ENCODE data around the gene CCDC85C.
"Not testable (repeated sequence)": the region's sequence is repeated elsewhere in the genome, so short reads cannot be mapped to it uniquely, and the experiment has no call there.

Gene CCDC85C

DNA sequence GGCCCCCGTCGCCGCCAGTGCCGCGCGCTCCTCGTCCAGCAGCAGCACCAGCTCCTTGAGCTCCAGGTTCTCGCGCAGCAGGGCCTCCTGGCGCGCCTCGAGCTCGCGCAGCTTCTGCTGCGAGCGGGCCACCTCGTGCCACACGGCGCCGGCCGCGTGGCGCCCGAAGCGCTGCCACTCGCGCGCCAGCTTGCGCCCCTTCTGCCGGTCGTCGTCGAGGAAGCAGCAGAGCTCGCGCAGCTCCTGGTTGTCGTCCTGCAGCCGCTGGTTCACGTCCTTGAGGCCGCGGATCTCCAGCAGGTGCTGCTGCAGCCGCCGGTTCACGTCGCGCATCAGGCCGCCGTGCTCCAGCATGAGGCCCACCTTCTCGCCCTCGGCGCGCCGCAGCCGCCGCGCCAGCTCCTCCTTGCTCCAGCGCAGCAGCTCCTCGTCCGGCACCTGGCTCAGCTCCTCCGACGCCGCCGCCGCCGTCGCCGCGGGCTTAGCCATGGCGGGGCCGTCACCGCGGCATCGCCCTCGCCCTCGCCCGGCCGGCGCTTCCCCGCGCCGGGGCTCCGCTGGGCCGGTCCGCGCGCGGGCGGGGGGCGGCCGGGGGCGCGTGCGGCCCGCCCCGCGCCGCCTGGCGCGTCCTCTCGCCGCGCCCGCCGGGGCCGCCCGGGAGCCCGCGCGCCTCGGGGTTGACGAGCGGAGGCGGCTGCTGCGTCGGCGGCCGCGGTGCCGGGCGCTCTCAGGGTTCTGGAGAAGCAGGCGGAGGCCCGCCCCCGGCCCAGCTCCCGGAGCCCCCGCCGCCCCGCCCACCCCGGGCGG lies at the start of gene CCDC85C:
Gene CCDC85C, minus strand, starts transcription at position 737 of the 807 bp plus-strand sequence. Its CDS starts 248 bp downstream, at position 489.
- H3K27ac Mint-ChIP-seq: peak within 1 kb of the TSS; percentile 71
- peaks cover 7% of the 10 kb centered on the region for H3K27me3 Mint-ChIP-seq

GRCh38 chr14:99651953-99652746 lies 48.1 kb upstream of the CCDC85C start:
- Mint-ChIP-seq H3K4me3 (no peak overlapping the region), H3K36me3 (ENCODE audit: low read depth) (no peaks in the 10 kb centered on the region), H3K27me3 (peaks cover 48% of the 10 kb centered on the region), H3K27ac (no peak overlapping the region), H3K9me3 (no peaks in the 10 kb centered on the region), H3K4me1 (ENCODE audit: low read depth) (no peaks in the 10 kb centered on the region)
- no peak for DNase-seq

More for the DNA sequence above, at the start of gene CCDC85C:
- Mint-ChIP-seq H3K36me3 (ENCODE audit: low read depth) (no peaks in the 10 kb centered on the region), H3K4me1 (ENCODE audit: low read depth) (peaks cover 24% of the 10 kb centered on the region), H3K9me3 (no peaks in the 10 kb centered on the region), H3K4me3 (peak within 1 kb of the TSS; percentile 83)
- DNase-seq: peak; percentile 72

DNA sequence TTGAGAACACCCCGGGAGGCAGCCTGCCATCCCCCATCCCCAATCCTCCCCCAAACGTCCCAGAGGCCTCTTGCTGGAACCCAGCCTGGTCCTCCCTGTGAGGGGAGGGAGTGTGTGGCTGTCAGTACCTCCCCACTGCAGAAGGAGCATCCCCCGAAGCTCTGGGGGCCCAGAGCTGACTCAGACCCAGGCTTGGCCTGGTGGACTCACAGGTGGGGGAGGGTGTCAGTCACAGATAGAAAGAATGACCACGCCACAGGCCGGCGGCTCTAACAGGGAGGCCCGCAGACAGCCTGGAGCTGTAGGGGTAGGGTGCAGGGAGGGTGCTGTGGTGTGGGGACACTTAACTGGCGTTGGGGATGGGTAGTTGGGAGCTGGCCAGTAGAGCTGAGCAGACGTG lies 46.2 kb upstream of the CCDC85C start:
- H3K4me3 Mint-ChIP-seq: no peak overlapping the region
- DNase-seq: no peak
- H3K9me3 Mint-ChIP-seq: no peaks in the 10 kb centered on the region
- H3K36me3 Mint-ChIP-seq (ENCODE audit: low read depth): no peaks in the 10 kb centered on the region
- no peak overlapping the region for H3K27ac Mint-ChIP-seq
- H3K4me1 Mint-ChIP-seq (ENCODE audit: low read depth): peaks cover 2% of the 10 kb centered on the region
- H3K27me3 Mint-ChIP-seq: peaks cover 50% of the 10 kb centered on the region

GRCh38 chr14:99649643-99650042 lies 45.6 kb upstream of the CCDC85C start:
- Mint-ChIP-seq H3K27ac (no peak overlapping the region), H3K4me3 (no peak overlapping the region), H3K36me3 (ENCODE audit: low read depth) (no peaks in the 10 kb centered on the region), H3K4me1 (ENCODE audit: low read depth) (peaks cover 2% of the 10 kb centered on the region), H3K27me3 (peaks cover 45% of the 10 kb centered on the region), H3K9me3 (no peaks in the 10 kb centered on the region)
- no peak for DNase-seq

- H3K27me3 Mint-ChIP-seq: peaks cover 41% of the 10 kb centered on the region
- H3K36me3 Mint-ChIP-seq (ENCODE audit: low read depth): no peaks in the 10 kb centered on the region
- H3K9me3 Mint-ChIP-seq: no peaks in the 10 kb centered on the region
- H3K4me1 Mint-ChIP-seq (ENCODE audit: low read depth): peaks cover 2% of the 10 kb centered on the region
- H3K27ac Mint-ChIP-seq: no peak overlapping the region
- no peak for DNase-seq
- H3K4me3 Mint-ChIP-seq: no peak overlapping the region
Measured at GRCh38 chr14:99649219-99649618, 45.2 kb upstream of the CCDC85C start.

DNA sequence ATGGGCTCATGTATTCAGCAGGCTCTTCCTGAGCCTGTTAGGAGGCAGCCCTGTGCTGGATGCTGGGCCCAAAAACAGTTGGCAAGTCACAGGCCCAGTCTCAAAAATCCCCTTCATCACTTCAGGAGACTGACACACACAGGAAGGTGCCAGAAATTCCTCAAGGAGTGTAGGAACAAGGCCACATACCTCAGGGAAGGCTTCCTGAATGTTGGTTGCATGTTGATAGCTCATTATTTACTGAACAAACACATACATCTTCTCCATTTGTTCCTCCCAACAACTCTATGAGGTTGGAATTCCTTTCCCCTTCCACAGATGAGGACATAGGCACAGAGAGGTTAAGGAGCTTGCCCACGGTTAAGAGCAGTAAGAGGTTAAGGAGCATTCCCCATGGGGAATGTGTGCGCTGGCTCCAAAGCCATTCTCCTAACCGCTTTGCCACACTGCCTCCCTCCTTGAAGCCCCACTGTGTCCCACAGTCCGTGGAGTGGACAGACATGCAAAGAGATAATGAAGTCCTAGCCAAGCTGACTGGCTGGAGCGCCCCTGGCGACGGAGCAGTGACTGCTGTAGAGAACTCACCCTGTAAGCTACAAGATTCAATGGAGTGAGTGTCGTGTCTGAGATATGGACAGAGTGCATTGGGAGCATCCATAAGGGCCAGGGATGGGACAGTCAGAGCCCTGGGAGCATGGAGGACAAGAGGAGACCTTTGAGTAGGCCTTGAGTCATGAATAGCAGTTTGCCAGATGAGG lies 44.2 kb upstream of the CCDC85C start:
- H3K4me1 Mint-ChIP-seq (ENCODE audit: low read depth): peaks cover 2% of the 10 kb centered on the region

DNA sequence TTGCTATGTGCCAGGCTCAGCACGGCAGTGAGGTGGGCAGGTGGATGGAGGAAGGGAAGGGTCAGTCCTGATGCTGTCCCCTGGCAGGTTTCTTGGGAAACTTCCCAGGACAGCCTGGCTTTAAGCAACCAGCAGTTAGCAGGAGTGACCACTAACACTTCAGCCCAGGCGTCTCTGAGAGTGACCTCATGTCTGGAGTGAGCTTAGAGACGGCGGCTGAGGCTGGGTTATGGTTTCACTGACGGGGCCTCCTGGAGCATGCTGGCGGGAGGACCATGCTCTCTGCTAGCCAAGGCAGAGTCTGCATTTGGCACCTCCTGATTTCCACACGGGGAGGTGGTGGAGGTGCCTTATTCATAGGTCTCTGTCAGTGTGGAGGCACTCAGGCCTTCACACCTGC lies 43.4 kb upstream of the CCDC85C start:
- Mint-ChIP-seq H3K4me1 (ENCODE audit: low read depth) (peaks cover 2% of the 10 kb centered on the region), H3K27me3 (peaks cover 43% of the 10 kb centered on the region)

More for the DNA sequence above, 44.2 kb upstream of the CCDC85C start:
- Mint-ChIP-seq H3K27me3 (peaks cover 46% of the 10 kb centered on the region), H3K36me3 (ENCODE audit: low read depth) (no peaks in the 10 kb centered on the region), H3K9me3 (no peaks in the 10 kb centered on the region), H3K4me3 (no peak overlapping the region), H3K27ac (no peak overlapping the region)
- no peak for DNase-seq

DNA sequence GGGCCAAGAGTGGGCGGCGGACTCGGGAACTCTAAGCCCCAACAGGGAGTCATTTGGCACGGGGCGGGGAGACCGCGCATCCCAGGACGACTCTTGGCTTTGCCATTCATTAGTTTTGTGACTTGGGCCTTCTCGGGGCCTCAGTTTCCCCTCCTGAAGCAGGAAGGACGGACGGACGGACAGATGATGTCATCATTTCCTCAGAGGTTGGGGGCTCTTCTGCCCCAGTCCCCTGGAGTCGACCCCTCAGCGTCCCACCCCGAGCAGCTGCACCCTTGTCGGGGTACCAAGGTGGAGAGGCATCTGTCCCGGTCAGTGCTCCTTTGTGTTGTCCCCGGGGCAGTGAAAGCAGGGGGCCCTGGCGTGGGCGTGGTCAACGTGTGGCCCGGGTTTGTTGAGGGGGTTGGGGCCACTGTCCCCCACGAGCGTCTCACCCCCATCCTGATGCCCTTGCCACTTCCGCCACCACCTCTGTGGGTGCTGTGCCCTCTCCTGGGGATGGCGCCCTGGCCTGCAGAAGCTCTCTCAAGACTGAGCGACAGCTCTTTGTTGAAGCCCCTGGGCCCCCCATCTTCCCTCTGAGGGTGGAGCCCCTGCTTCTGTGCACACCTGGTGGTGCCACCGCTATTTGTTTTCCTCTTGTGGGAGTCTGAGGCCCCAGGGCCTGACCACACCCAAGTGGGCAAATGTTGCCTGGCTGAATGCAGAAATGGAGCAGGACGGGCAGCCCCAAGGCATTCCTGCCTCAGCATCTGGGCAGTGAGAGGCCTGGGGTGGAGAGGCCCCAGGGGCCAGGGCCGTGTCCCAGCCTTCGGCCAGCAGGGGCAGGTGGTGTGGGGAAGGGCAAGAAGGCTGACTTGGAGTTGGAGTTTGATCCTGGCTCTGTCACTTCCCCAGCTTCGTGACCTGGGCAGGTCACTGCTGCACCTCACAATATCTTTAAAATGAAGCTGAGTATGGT lies 41.8 kb upstream of the CCDC85C start:
- Mint-ChIP-seq H3K4me1 (ENCODE audit: low read depth) (peaks cover 2% of the 10 kb centered on the region), H3K9me3 (no peaks in the 10 kb centered on the region), H3K27me3 (peaks cover 40% of the 10 kb centered on the region), H3K36me3 (ENCODE audit: low read depth) (no peaks in the 10 kb centered on the region), H3K27ac (no peak overlapping the region), H3K4me3 (no peak overlapping the region)
- no peak for DNase-seq

More for the DNA sequence above, 43.4 kb upstream of the CCDC85C start:
- Mint-ChIP-seq H3K4me3 (no peak overlapping the region), H3K36me3 (ENCODE audit: low read depth) (no peaks in the 10 kb centered on the region), H3K9me3 (no peaks in the 10 kb centered on the region), H3K27ac (no peak overlapping the region)
- no peak for DNase-seq

GRCh38 chr14:99644723-99645544 lies 40.9 kb upstream of the CCDC85C start, which contains the start of gene HHIPL1:
TSS of gene HHIPL1 (plus strand) at chr14:99645129. CDS start at chr14:99645208, 79 bp downstream.
- no peak within 1 kb of the TSS for H3K27ac Mint-ChIP-seq
- H3K27me3 Mint-ChIP-seq: peaks cover 40% of the 10 kb centered on the region
- H3K36me3 Mint-ChIP-seq (ENCODE audit: low read depth): no peaks in the 10 kb centered on the region
- DNase-seq: no peak
- H3K4me3 Mint-ChIP-seq: no peak within 1 kb of the TSS
- H3K9me3 Mint-ChIP-seq: no peaks in the 10 kb centered on the region
- peaks cover 2% of the 10 kb centered on the region for H3K4me1 Mint-ChIP-seq (ENCODE audit: low read depth)

DNA sequence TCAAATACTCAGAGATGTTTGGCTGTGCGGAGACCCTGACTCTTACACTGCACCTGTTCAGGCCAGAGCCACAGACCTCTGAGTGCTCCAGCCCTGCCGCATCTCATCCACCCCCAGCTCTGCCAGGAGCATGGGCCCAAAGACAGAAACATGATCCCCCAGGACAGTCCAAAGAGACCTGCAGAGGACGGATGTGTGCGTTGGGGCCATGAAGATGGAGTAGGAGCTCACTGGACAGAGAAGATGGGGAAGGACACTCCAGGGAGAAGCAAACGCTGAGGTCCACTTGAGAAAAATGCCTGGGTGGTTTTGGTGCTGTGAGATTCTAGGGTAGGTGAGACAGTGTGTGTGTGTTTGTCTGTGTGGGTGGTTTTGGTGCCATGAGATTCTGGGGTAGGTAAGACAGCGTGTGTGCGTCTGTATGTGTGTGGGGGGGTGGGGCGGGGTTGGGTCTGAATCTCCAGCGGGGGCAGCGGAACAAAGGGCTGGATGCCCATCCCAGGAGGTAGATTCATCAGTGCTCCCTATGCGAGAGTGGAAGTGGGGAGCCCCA lies 40.1 kb upstream of the CCDC85C start:
- Mint-ChIP-seq H3K4me3 (no peak overlapping the region), H3K27ac (no peak overlapping the region), H3K4me1 (ENCODE audit: low read depth) (peaks cover 2% of the 10 kb centered on the region), H3K27me3 (peaks cover 37% of the 10 kb centered on the region), H3K36me3 (ENCODE audit: low read depth) (no peaks in the 10 kb centered on the region), H3K9me3 (no peaks in the 10 kb centered on the region)
- DNase-seq: no peak

DNA sequence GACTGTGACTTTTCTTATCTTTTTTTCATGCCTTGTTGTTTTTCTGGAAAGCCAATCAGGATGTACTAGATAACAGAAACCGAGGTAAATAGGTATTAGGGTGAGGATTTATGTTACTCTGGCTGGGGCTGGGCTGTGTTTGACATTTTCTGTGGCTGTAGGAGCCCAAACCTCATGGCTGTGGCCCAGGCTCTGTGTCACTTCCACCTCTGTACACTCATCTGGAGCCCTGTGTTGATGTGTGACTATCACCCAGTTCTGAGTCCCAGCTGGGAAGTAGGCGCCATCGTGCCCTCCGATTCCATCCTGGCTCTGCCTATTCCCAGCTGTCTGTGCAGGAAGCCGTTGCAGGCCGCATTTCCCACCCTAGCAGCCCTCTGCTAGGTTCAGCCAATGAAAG lies 39.3 kb upstream of the CCDC85C start:
- Mint-ChIP-seq H3K36me3 (ENCODE audit: low read depth) (no peaks in the 10 kb centered on the region), H3K27me3 (peaks cover 35% of the 10 kb centered on the region), H3K27ac (no peak overlapping the region), H3K4me3 (no peak overlapping the region), H3K9me3 (no peaks in the 10 kb centered on the region), H3K4me1 (ENCODE audit: low read depth) (peaks cover 2% of the 10 kb centered on the region)
- DNase-seq: no peak

- H3K4me1 Mint-ChIP-seq (ENCODE audit: low read depth); H3K4me3 Mint-ChIP-seq; H3K36me3 Mint-ChIP-seq (ENCODE audit: low read depth); H3K27ac Mint-ChIP-seq; DNase-seq; H3K9me3 Mint-ChIP-seq: not testable (repeated sequence)
- peaks cover 31% of the 10 kb centered on the region for H3K27me3 Mint-ChIP-seq
Measured at GRCh38 chr14:99642771-99643170, 38.8 kb upstream of the CCDC85C start.

DNA sequence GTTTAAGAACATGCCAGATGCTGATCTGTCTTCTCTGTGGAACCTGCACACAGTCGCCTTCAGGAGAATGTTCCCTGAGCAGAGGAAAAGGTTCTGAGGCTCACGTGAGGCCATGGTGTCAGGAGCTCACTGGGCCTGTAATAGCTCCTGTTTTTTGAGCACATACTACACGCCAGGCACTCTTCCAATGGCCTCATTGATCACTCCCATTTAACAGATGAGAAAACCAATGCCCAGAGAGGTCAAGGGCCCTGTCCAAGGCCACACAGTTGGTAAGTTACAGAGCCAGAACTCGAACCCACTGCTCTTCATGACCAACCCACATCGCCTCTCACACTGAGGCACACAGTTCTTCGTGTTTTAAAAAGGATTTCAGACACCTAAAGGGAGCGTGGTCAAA lies 33.6 kb upstream of the CCDC85C start:
- Mint-ChIP-seq H3K27ac (no peak overlapping the region), H3K27me3 (no peaks in the 10 kb centered on the region), H3K4me1 (ENCODE audit: low read depth) (no peaks in the 10 kb centered on the region), H3K9me3 (no peaks in the 10 kb centered on the region), H3K4me3 (no peak overlapping the region), H3K36me3 (ENCODE audit: low read depth) (no peaks in the 10 kb centered on the region)
- no peak for DNase-seq
